HepG2 (cell line): ENCODE results near the gene ZER1. TPM values are rescaled to one million over a fixed set of nuclear protein-coding genes. Genes with fewer than 3 reads are reported as not detected.

Experiments
- GLI4 ChIP-seq: sonication (generic); formaldehyde crosslinking; IDR thresholded peaks from 2 replicates; pipeline ENCODE4 v1.5.1; 2020; ENCODE audit warnings: missing genetic modification reagents, mild to moderate bottlenecking, moderate library complexity, borderline replicate concordance
- HINFP ChIP-seq: sonication (generic); formaldehyde crosslinking; IDR thresholded peaks from 2 replicates; pipeline ENCODE4 v1.4.0; 2020; ENCODE audit warnings: low read depth, mild to moderate bottlenecking, missing genetic modification reagents
- IKZF1 ChIP-seq: fragments of 450-650 bp; IDR thresholded peaks from 2 replicates; pipeline ENCODE4 v1.7.1; 2016
- KAT7 ChIP-seq: IDR thresholded peaks from 2 replicates; pipeline ENCODE4 v1.6.1; 2018; ENCODE audit warnings: borderline replicate concordance, missing compliant biosample characterization
- MLLT10 ChIP-seq: sonication (generic); formaldehyde crosslinking; IDR thresholded peaks from 2 replicates; pipeline ENCODE4 v1.4.0; 2020; ENCODE audit warnings: missing genetic modification reagents
- MTERF4 ChIP-seq: sonication (generic); formaldehyde crosslinking; IDR thresholded peaks from 2 replicates; pipeline ENCODE4 v1.8.0; 2023; ENCODE audit warnings: mild to moderate bottlenecking, missing genetic modification reagents
- MTF1 ChIP-seq: sonication (generic); formaldehyde crosslinking; IDR thresholded peaks from 2 replicates; pipeline ENCODE4 v1.5.0; 2020; ENCODE audit warnings: missing genetic modification reagents
- MYPOP ChIP-seq: sonication (generic); formaldehyde crosslinking; IDR thresholded peaks from 2 replicates; pipeline ENCODE4 v1.8.1; 2023; ENCODE audit warnings: mild to moderate bottlenecking, moderate library complexity, missing genetic modification reagents
- PRPF4 ChIP-seq: fragments of 200-400 bp; formaldehyde crosslinking; IDR thresholded peaks from 2 replicates; pipeline ENCODE4 v1.6.1; 2016; ENCODE audit warnings: low read length, low read depth; ENCODE audit not compliant: poor library complexity, severe bottlenecking
- RFX5 ChIP-seq: IDR thresholded peaks from 2 replicates; pipeline ENCODE4 v1.6.1; 2011; ENCODE audit warnings: low read depth, low read length, improper control_type of control experiment
- SOX6 ChIP-seq, 2 experiments: fragments of 450-650 bp in 1 of 2; sonication (generic) in 1 of 2; formaldehyde crosslinking in 1 of 2; IDR thresholded peaks; 2 replicates each; pipeline versions ENCODE4 v1.4.0 to v1.6.1; 2017 to 2020; ENCODE audit warnings: antibody characterized with exemption in 1 of 2, mild to moderate bottlenecking in 1 of 2, missing genetic modification reagents in 1 of 2
- ZBTB7B ChIP-seq: sonication (generic); formaldehyde crosslinking; IDR thresholded peaks from 2 replicates; pipeline ENCODE4 v1.4.0; 2020; ENCODE audit warnings: missing genetic modification reagents
- ZFP1 ChIP-seq: IDR thresholded peaks from 2 replicates; pipeline ENCODE4 v1.6.1; 2016
- ZMYM3 ChIP-seq: sonication (generic); formaldehyde crosslinking; IDR thresholded peaks from 2 replicates; pipeline ENCODE4 v1.5.1; 2020; ENCODE audit warnings: mild to moderate bottlenecking, missing genetic modification reagents
- ZNF253 ChIP-seq: sonication (generic); formaldehyde crosslinking; IDR thresholded peaks from 2 replicates; pipeline ENCODE4 v1.8.0; 2022; ENCODE audit warnings: mild to moderate bottlenecking, missing genetic modification reagents, borderline replicate concordance
- ZNF274 ChIP-seq: sonication (generic); formaldehyde crosslinking; IDR thresholded peaks from 2 replicates; pipeline ENCODE4 v1.5.1; 2020; ENCODE audit warnings: mild to moderate bottlenecking, missing genetic modification reagents
- ZNF44 ChIP-seq: sonication (generic); formaldehyde crosslinking; IDR thresholded peaks from 2 replicates; pipeline ENCODE4 v1.5.1; 2020; ENCODE audit warnings: mild to moderate bottlenecking, missing genetic modification reagents
- ZNF598 ChIP-seq: sonication (generic); formaldehyde crosslinking; IDR thresholded peaks from 2 replicates; pipeline ENCODE4 v1.5.1; 2020; ENCODE audit warnings: mild to moderate bottlenecking, missing genetic modification reagents, borderline replicate concordance
- ZNF782 ChIP-seq: sonication (generic); formaldehyde crosslinking; IDR thresholded peaks from 2 replicates; pipeline ENCODE4 v1.4.0; 2020; ENCODE audit warnings: missing genetic modification reagents, mild to moderate bottlenecking, borderline replicate concordance
- ZSCAN29 ChIP-seq: sonication (generic); formaldehyde crosslinking; conservative IDR thresholded peaks from 2 replicates; pipeline ENCODE4 v1.4.0; 2020; ENCODE audit warnings: mild to moderate bottlenecking, missing genetic modification reagents
- polyA plus RNA-seq, 8 experiments: library from polyadenylated mRNA; depleted of rRNA in 3 of 8; stranded (reverse) in 7 of 8; unstranded in 1 of 8; fragments of >200 nt; fragmentation: Illumina TruSeq in 4 of 8; extraction: Trizol in 4 of 8; gene quantifications; 2 replicates each; pipeline versions ENCODE4 v1.2.1 to v1.2.3, GENCODE V29; 2011 to 2016; ENCODE audit warnings: low read depth in 4 of 8, missing spikeins in 1 of 8, mixed read lengths in 1 of 8; ENCODE audit not compliant: insufficient read depth in 1 of 8
- total RNA-seq, 5 experiments: library from RNA; depleted of rRNA; stranded (reverse); fragments of >200 nt; fragmentation: Illumina TruSeq; extraction: Trizol; gene quantifications; 2 replicates each; pipeline ENCODE4 v1.2.3, GENCODE V29; 2016; ENCODE audit warnings: low read depth in 1 of 5
- TF ChIP-seq, protein P1 (sequence below): sonication (generic); formaldehyde crosslinking; IDR thresholded peaks from 2 replicates; pipeline ENCODE4 v1.9.0; 2021; ENCODE audit warnings: mild to moderate bottlenecking, missing genetic modification reagents

ZER1 gene
- total and polyA plus RNA-seq, 2 of the 13 experiments (the other 11 are each of a cell fraction or from before 2014, with no cell fraction given) = 7.7 to 40.0 TPM

DNA sequence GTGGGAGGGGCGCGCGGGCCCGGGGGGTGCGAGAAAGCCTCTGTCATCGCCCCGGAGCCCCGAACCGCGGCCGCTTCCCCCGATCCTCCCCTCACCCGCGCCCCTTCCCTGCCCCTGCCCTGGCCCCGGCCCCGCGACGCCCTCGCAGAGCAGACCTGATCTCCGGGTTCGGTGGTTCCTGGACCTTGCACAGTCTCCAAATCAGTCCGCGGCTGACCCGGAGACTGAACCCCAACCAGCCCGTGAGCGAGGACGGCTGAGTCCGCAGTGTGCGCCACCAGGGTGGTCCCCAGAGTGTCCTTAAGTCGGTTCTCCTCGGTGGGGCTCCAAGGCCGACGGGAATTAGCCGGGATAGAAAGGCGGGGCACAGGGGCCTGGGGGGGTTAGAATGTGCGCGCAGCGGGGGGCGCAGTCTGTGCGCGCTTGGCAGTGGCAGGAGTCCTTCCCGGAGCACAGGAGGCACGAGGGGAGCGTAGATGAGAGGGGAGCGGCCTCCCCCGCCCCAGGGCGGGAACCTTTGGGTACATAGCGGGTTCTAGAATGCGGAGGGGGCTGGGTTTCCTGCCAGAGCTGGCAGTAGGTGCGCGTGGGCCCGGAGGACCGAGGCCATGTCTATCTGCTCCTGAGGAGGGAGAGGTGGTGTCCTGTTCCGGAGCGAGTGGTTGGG is 68.6 kb downstream of the ZER1 start (continued):
- TF ChIP-seq, protein P1, sequence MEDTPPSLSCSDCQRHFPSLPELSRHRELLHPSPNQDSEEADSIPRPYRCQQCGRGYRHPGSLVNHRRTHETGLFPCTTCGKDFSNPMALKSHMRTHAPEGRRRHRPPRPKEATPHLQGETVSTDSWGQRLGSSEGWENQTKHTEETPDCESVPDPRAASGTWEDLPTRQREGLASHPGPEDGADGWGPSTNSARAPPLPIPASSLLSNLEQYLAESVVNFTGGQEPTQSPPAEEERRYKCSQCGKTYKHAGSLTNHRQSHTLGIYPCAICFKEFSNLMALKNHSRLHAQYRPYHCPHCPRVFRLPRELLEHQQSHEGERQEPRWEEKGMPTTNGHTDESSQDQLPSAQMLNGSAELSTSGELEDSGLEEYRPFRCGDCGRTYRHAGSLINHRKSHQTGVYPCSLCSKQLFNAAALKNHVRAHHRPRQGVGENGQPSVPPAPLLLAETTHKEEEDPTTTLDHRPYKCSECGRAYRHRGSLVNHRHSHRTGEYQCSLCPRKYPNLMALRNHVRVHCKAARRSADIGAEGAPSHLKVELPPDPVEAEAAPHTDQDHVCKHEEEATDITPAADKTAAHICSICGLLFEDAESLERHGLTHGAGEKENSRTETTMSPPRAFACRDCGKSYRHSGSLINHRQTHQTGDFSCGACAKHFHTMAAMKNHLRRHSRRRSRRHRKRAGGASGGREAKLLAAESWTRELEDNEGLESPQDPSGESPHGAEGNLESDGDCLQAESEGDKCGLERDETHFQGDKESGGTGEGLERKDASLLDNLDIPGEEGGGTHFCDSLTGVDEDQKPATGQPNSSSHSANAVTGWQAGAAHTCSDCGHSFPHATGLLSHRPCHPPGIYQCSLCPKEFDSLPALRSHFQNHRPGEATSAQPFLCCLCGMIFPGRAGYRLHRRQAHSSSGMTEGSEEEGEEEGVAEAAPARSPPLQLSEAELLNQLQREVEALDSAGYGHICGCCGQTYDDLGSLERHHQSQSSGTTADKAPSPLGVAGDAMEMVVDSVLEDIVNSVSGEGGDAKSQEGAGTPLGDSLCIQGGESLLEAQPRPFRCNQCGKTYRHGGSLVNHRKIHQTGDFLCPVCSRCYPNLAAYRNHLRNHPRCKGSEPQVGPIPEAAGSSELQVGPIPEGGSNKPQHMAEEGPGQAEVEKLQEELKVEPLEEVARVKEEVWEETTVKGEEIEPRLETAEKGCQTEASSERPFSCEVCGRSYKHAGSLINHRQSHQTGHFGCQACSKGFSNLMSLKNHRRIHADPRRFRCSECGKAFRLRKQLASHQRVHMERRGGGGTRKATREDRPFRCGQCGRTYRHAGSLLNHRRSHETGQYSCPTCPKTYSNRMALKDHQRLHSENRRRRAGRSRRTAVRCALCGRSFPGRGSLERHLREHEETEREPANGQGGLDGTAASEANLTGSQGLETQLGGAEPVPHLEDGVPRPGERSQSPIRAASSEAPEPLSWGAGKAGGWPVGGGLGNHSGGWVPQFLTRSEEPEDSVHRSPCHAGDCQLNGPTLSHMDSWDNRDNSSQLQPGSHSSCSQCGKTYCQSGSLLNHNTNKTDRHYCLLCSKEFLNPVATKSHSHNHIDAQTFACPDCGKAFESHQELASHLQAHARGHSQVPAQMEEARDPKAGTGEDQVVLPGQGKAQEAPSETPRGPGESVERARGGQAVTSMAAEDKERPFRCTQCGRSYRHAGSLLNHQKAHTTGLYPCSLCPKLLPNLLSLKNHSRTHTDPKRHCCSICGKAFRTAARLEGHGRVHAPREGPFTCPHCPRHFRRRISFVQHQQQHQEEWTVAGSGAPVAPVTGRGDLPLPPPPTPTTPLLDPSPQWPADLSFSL (CRISPR knock-in tag) = peak; percentile 46; the same call in 1 of the 2 replicates
- TF ChIP-seq MTERF4 (CRISPR knock-in tag) = no peak
- peak; percentile 73; the same call in 1 of the 2 replicates for TF ChIP-seq ZNF274 (CRISPR knock-in tag)
- no peak for TF ChIP-seq RFX5
- TF ChIP-seq SOX6 (IDR thresholded peaks at IDR 0.05) = no peak
- TF ChIP-seq SOX6 (CRISPR knock-in tag; IDR thresholded peaks at IDR 0.05) = no peak
- TF ChIP-seq ZSCAN29 (CRISPR knock-in tag) = no peak
- 0 out of 2 replicates have a peak, but pooled peaks have one; percentile 27 for TF ChIP-seq ZNF598
- no peak for TF ChIP-seq ZMYM3
- no peak for TF ChIP-seq ZBTB7B (CRISPR knock-in tag)
- TF ChIP-seq GLI4 (CRISPR knock-in tag) = peak; percentile 79; the same call in 1 of the 2 replicates
- TF ChIP-seq MTF1 (CRISPR knock-in tag) = no peak
- TF ChIP-seq PRPF4 = no peak
- TF ChIP-seq ZNF253 (CRISPR knock-in tag) = no peak
- TF ChIP-seq ZNF782 (CRISPR knock-in tag) = no peak; the same call in 1 of the 2 replicates
- peak; percentile 6 for TF ChIP-seq MYPOP
- TF ChIP-seq ZFP1 (CRISPR knock-in tag) = no peak
- no peak for TF ChIP-seq KAT7 (CRISPR knock-in tag)
- peak; percentile 99 for TF ChIP-seq HINFP (CRISPR knock-in tag)
- no peak for TF ChIP-seq ZNF44
- TF ChIP-seq IKZF1 = no peak
- no peak for TF ChIP-seq MLLT10 (CRISPR knock-in tag)
